CD4-positive, alpha-beta T cell treated with Interleukin-17A for 4 hours (primary cell): ENCODE measurements around the gene LILRA6.
"Not testable (repeated sequence)": the region's sequence is repeated elsewhere in the genome, so short reads cannot be mapped to it uniquely, and the experiment has no call there.

Source experiments
- DNase-seq: peaks from one replicate; pipeline ENCODE4 v3.0.0-alpha.2; 2020; ENCODE audit warnings: mixed read lengths

LILRA6 gene

GRCh38 chr19:54262066-54262465 is 19.5 kb upstream of the LILRA6 start:
- DNase-seq, result no peak

GRCh38 chr19:54257116-54257480 is 14.5 kb upstream of the LILRA6 start, which contains the start of gene LILRB5:
Gene LILRB5, minus strand, starts transcription at chr19:54257273. Its CDS starts 80 bp downstream, at chr19:54257193.
- no peak for DNase-seq

GRCh38 chr19:54256250-54257115 is 13.9 kb upstream of the LILRA6 start:
- no peak for DNase-seq

- DNase-seq, result no peak
These were observed 12.7 kb upstream of the LILRA6 start for GRCh38 chr19:54255105-54255775.

GRCh38 chr19:54254195-54254906 is 11.8 kb upstream of the LILRA6 start:
- DNase-seq, result no peak

GRCh38 chr19:54253331-54254194 is 11.0 kb upstream of the LILRA6 start:
- no peak for DNase-seq

GRCh38 chr19:54252845-54253244 is 10.3 kb upstream of the LILRA6 start:
- DNase-seq, result no peak

- no peak for DNase-seq
These were observed 9.7 kb upstream of the LILRA6 start for GRCh38 chr19:54252243-54252642.

- peak; percentile 30 for DNase-seq
These were observed 5.5 kb upstream of the LILRA6 start for GRCh38 chr19:54248016-54248601.

- DNase-seq, result no peak
These were observed 4.7 kb upstream of the LILRA6 start for GRCh38 chr19:54247106-54247930.

- no peak for DNase-seq
These were observed 3.3 kb upstream of the LILRA6 start for GRCh38 chr19:54245936-54246335.

- not testable (repeated sequence) for DNase-seq
These were observed 1.2 kb upstream of the LILRA6 start for GRCh38 chr19:54243809-54244208.

- DNase-seq, result not testable (repeated sequence)
These were observed 356 bp downstream of the LILRA6 start for GRCh38 chr19:54242234-54242633.

GRCh38 chr19:54240372-54241336 is 1.9 kb downstream of the LILRA6 start:
- not testable (repeated sequence) for DNase-seq

GRCh38 chr19:54239491-54240371 is 2.9 kb downstream of the LILRA6 start:
- DNase-seq, result not testable (repeated sequence)

- DNase-seq, result no peak
These were observed 8.6 kb downstream of the LILRA6 start for GRCh38 chr19:54233941-54234340.

- DNase-seq, result peak; percentile 89
These were observed 11.3 kb downstream of the LILRA6 start for GRCh38 chr19:54231077-54231931.

GRCh38 chr19:54230031-54230430 is 12.6 kb downstream of the LILRA6 start:
- DNase-seq, result no peak
